ENCODE measurements around the gene AGR2.

DNA sequence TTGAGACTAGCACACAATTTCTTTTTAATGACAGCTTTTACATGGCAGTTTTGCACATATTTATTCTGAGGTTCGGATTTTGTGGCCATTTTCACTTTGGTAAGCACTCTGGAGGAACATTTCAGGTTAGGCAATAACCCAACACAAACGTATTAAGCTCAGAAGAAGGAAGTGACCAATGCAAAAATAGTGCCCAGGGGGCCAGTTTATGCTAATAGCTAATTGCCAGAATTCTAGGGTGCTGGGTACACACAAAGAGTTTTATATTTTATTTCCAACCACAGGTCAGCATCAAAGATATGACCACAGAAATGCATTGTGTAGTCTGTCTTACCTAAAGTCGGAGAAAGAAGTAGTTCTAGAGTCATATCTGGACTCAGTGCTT is 8.4 kb upstream of the AGR2 start:
- TF ChIP-seq, protein P1, sequence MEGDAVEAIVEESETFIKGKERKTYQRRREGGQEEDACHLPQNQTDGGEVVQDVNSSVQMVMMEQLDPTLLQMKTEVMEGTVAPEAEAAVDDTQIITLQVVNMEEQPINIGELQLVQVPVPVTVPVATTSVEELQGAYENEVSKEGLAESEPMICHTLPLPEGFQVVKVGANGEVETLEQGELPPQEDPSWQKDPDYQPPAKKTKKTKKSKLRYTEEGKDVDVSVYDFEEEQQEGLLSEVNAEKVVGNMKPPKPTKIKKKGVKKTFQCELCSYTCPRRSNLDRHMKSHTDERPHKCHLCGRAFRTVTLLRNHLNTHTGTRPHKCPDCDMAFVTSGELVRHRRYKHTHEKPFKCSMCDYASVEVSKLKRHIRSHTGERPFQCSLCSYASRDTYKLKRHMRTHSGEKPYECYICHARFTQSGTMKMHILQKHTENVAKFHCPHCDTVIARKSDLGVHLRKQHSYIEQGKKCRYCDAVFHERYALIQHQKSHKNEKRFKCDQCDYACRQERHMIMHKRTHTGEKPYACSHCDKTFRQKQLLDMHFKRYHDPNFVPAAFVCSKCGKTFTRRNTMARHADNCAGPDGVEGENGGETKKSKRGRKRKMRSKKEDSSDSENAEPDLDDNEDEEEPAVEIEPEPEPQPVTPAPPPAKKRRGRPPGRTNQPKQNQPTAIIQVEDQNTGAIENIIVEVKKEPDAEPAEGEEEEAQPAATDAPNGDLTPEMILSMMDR (IDR thresholded peaks at IDR 0.05) = no peak
- TF ChIP-seq EP300 (IDR thresholded peaks at IDR 0.05) (peak in 1 of 2 donors; percentile 30), POLR2A (IDR thresholded peaks at IDR 0.05) (no peak)

All from tibial nerve (tissue), 4 donors.